K562 (cell line): Measurements from ENCODE around the gene CPLANE2. TPM values are rescaled to one million over a fixed set of nuclear protein-coding genes. Genes with fewer than 3 reads are reported as not detected.

ENCODE experiments used
- DMBX1 ChIP-seq: fragments of 250-450 bp; sonication (Bioruptor Pico); IDR thresholded peaks from 2 replicates; pipeline ENCODE4 v1.8.0; 2022; ENCODE audit warnings: inconsistent platforms, mild to moderate bottlenecking, moderate library complexity, borderline replicate concordance
- FIP1L1 ChIP-seq: fragments of 200-400 bp; formaldehyde crosslinking; IDR thresholded peaks from 2 replicates; pipeline ENCODE4 v1.6.1; 2018; ENCODE audit warnings: mild to moderate bottlenecking, low read depth, low read length; ENCODE audit not compliant: poor library complexity, severe bottlenecking
- HDAC1 ChIP-seq, 2 experiments: fragments of 450-650 bp; IDR thresholded peaks; 2 replicates each; pipeline ENCODE4 v1.6.1; 2016 to 2017; ENCODE audit warnings: inconsistent platforms in 1 of 2, mild to moderate bottlenecking in 1 of 2, moderate library complexity in 1 of 2
- HMG20B ChIP-seq: fragments of 250-450 bp; sonication (Bioruptor Pico); IDR thresholded peaks from 2 replicates; pipeline ENCODE4 v1.5.0; 2021; ENCODE audit warnings: mild to moderate bottlenecking
- MCM3 ChIP-seq: fragments of 450-650 bp; IDR thresholded peaks from 2 replicates; pipeline ENCODE4 v1.6.1; 2016
- MTA1 ChIP-seq: fragments of 450-650 bp; IDR thresholded peaks from 2 replicates; pipeline ENCODE4 v1.6.1; 2017; ENCODE audit warnings: borderline replicate concordance
- NCOA4 ChIP-seq: fragments of 450-650 bp; IDR thresholded peaks from 2 replicates; pipeline ENCODE4 v1.6.1; 2018; ENCODE audit warnings: mild to moderate bottlenecking; ENCODE audit not compliant: partially characterized antibody
- PML ChIP-seq: IDR thresholded peaks from 2 replicates; pipeline ENCODE4 v1.6.1; 2012; ENCODE audit warnings: low read length, inconsistent platforms
- POLR2G ChIP-seq: fragments of 200-400 bp; formaldehyde crosslinking; IDR thresholded peaks from 2 replicates; pipeline ENCODE4 v1.6.1; 2017; ENCODE audit warnings: low read depth, mild to moderate bottlenecking, antibody characterized with exemption, low read length, moderate library complexity
- RB1 ChIP-seq: fragments of 450-650 bp; IDR thresholded peaks from 2 replicates; pipeline ENCODE4 v1.6.1; 2017; ENCODE audit warnings: low read depth, mild to moderate bottlenecking
- RBM22 ChIP-seq: fragments of 200-400 bp; formaldehyde crosslinking; IDR thresholded peaks from 2 replicates; pipeline ENCODE4 v1.6.1; 2018; ENCODE audit warnings: low read length, low read depth; ENCODE audit not compliant: poor library complexity, severe bottlenecking
- RFX5 ChIP-seq: IDR thresholded peaks from 2 replicates; pipeline ENCODE4 v1.6.1; 2011; ENCODE audit warnings: low read depth, mild to moderate bottlenecking, improper control_type of control experiment, low read length
- RNF2 ChIP-seq: sonication (generic); IDR thresholded peaks from 2 replicates; pipeline ENCODE4 v1.6.1; 2016
- SAFB ChIP-seq: fragments of 200-400 bp; formaldehyde crosslinking; IDR thresholded peaks from 2 replicates; pipeline ENCODE4 v1.6.1; 2017; ENCODE audit warnings: low read depth, low read length, borderline replicate concordance
- SREBF1 ChIP-seq: fragments of 150-350 bp; IDR thresholded peaks from 2 replicates; pipeline ENCODE4 v1.6.1; 2014; ENCODE audit warnings: antibody characterized with exemption, low read depth, low read length, borderline replicate concordance
- TAF7 ChIP-seq: fragments of 450-650 bp; IDR thresholded peaks from 2 replicates; pipeline ENCODE4 v1.6.1; 2016; ENCODE audit warnings: missing genetic modification characterization, missing compliant biosample characterization
- USF2 ChIP-seq: sonication (generic); formaldehyde crosslinking; IDR thresholded peaks from 2 replicates; pipeline ENCODE4 v1.5.0; 2020; ENCODE audit warnings: missing genetic modification reagents
- ZFPM2 ChIP-seq: fragments of 250-450 bp; sonication (Bioruptor Pico); IDR thresholded peaks from 2 replicates; pipeline ENCODE4 v1.5.1; 2022; ENCODE audit warnings: mild to moderate bottlenecking
- ZNF12 ChIP-seq: sonication (generic); formaldehyde crosslinking; IDR thresholded peaks from 2 replicates; pipeline ENCODE4 v1.4.0; 2020; ENCODE audit warnings: mild to moderate bottlenecking, missing genetic modification reagents
- ZNF347 ChIP-seq: fragments of 450-650 bp; formaldehyde crosslinking; IDR thresholded peaks from 2 replicates; pipeline ENCODE4 v1.4.0; 2020; ENCODE audit warnings: low read depth, mild to moderate bottlenecking, moderate library complexity
- ZNF408 ChIP-seq: fragments of 250-450 bp; sonication (Bioruptor Pico); IDR thresholded peaks from 2 replicates; pipeline ENCODE4 v1.4.0; 2020; ENCODE audit warnings: low read depth, mild to moderate bottlenecking, moderate library complexity
- ZNF780A ChIP-seq: fragments of 250-450 bp; sonication (Bioruptor Pico); IDR thresholded peaks from 2 replicates; pipeline ENCODE4 v1.5.0; 2021; ENCODE audit warnings: mild to moderate bottlenecking
- polyA plus RNA-seq, 8 experiments: library from polyadenylated mRNA; depleted of rRNA in 4 of 8; stranded (reverse) in 5 of 8; unstranded in 3 of 8; fragments of >200 nt; fragmentation: Nextera tagmentation in 2 of 8; fragmentation: Illumina TruSeq in 1 of 8; extraction: Ambion mirVana in 2 of 8; extraction: Trizol in 1 of 8; gene quantifications; 2 replicates each; pipeline versions ENCODE4 v1.2.1 to v1.2.3, GENCODE V29; 2011 to 2014; ENCODE audit warnings: inconsistent platforms in 1 of 8, missing spikeins in 1 of 8
- total RNA-seq, 7 experiments: library from RNA; depleted of rRNA in 6 of 7; stranded (reverse); fragments of >200 nt in 6 of 7; fragmentation: Illumina TruSeq in 2 of 7; extraction: Trizol in 2 of 7; gene quantifications; 2 replicates each; pipeline versions ENCODE4 v1.2.1 to v1.2.3, GENCODE V29; 2011 to 2021; ENCODE audit warnings: low replicate concordance in 1 of 7
- TF ChIP-seq, protein P1 (sequence below): sonication (generic); formaldehyde crosslinking; IDR thresholded peaks from 2 replicates; pipeline ENCODE4 v1.8.1; 2023; ENCODE audit warnings: mild to moderate bottlenecking, missing genetic modification reagents
- TF ChIP-seq, protein P2 (sequence below): sonication (generic); formaldehyde crosslinking; IDR thresholded peaks from 2 replicates; pipeline ENCODE4 v1.8.1; 2023; ENCODE audit warnings: mild to moderate bottlenecking, missing genetic modification reagents
- TF ChIP-seq, protein P3 (sequence below): sonication (generic); formaldehyde crosslinking; IDR thresholded peaks from 2 replicates; pipeline ENCODE4 v1.8.0; 2022; ENCODE audit warnings: missing genetic modification reagents, mild to moderate bottlenecking, borderline replicate concordance

The CPLANE2 gene
- total and polyA plus RNA-seq, 9 of the 15 experiments (the other 6 are each of a cell fraction or from before 2014, with no cell fraction given): 0.17 to 20.9 (median 8.1) TPM

DNA sequence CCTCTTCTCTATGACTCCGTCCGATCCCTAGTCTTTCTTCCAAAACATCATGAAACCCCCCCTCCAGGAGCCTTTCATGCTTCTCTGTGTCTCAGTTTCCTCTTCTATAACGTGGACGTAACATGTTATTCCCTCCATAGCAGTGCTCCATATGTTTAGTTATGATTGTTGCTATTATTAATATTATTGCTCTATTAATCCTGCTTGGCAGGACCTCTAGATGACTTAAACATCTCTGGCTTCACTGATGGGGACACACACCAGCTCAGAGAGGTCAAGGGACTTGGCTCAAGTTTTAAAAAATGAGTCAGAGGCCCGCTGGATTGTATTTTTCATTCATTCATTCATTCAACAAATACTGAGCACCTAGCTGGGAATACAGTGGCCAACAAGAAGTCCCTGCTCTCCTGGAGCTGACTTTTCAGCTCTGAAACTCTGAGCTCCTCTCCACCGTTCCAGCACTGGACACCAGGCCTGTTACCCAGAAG, 404 bp upstream of the CPLANE2 start (continued):
- TF ChIP-seq USF2 (CRISPR knock-in tag) (no peak), ZFPM2 (CRISPR knock-in tag) (no peak), ZNF780A (no peak), ZNF347 (CRISPR knock-in tag) (no peak), FIP1L1 (no peak), POLR2G (no peak), RBM22 (no peak), RNF2 (no peak), NCOA4 (no peak), PML (no peak), RB1 (no peak), MCM3 (no peak), RFX5 (no peak), ZNF408 (CRISPR knock-in tag) (no peak), SAFB (no peak), TAF7 (tag) (peak; percentile 68), HDAC1 (IDR thresholded peaks at IDR 0.05) (no peak), HMG20B (CRISPR knock-in tag) (no peak), DMBX1 (CRISPR knock-in tag) (peak; percentile 30; the same call in 1 of the 2 replicates), MTA1 (peak; percentile 41), SREBF1 (no peak), ZNF12 (no peak)
- TF ChIP-seq, protein P1, sequence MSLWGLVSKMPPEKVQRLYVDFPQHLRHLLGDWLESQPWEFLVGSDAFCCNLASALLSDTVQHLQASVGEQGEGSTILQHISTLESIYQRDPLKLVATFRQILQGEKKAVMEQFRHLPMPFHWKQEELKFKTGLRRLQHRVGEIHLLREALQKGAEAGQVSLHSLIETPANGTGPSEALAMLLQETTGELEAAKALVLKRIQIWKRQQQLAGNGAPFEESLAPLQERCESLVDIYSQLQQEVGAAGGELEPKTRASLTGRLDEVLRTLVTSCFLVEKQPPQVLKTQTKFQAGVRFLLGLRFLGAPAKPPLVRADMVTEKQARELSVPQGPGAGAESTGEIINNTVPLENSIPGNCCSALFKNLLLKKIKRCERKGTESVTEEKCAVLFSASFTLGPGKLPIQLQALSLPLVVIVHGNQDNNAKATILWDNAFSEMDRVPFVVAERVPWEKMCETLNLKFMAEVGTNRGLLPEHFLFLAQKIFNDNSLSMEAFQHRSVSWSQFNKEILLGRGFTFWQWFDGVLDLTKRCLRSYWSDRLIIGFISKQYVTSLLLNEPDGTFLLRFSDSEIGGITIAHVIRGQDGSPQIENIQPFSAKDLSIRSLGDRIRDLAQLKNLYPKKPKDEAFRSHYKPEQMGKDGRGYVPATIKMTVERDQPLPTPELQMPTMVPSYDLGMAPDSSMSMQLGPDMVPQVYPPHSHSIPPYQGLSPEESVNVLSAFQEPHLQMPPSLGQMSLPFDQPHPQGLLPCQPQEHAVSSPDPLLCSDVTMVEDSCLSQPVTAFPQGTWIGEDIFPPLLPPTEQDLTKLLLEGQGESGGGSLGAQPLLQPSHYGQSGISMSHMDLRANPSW (CRISPR knock-in tag): no peak
- TF ChIP-seq, protein P2, sequence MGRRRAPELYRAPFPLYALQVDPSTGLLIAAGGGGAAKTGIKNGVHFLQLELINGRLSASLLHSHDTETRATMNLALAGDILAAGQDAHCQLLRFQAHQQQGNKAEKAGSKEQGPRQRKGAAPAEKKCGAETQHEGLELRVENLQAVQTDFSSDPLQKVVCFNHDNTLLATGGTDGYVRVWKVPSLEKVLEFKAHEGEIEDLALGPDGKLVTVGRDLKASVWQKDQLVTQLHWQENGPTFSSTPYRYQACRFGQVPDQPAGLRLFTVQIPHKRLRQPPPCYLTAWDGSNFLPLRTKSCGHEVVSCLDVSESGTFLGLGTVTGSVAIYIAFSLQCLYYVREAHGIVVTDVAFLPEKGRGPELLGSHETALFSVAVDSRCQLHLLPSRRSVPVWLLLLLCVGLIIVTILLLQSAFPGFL (CRISPR knock-in tag): no peak
- TF ChIP-seq, protein P3, sequence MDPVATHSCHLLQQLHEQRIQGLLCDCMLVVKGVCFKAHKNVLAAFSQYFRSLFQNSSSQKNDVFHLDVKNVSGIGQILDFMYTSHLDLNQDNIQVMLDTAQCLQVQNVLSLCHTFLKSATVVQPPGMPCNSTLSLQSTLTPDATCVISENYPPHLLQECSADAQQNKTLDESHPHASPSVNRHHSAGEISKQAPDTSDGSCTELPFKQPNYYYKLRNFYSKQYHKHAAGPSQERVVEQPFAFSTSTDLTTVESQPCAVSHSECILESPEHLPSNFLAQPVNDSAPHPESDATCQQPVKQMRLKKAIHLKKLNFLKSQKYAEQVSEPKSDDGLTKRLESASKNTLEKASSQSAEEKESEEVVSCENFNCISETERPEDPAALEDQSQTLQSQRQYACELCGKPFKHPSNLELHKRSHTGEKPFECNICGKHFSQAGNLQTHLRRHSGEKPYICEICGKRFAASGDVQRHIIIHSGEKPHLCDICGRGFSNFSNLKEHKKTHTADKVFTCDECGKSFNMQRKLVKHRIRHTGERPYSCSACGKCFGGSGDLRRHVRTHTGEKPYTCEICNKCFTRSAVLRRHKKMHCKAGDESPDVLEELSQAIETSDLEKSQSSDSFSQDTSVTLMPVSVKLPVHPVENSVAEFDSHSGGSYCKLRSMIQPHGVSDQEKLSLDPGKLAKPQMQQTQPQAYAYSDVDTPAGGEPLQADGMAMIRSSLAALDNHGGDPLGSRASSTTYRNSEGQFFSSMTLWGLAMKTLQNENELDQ: no peak
